Adrenal gland (tissue), 12 donors: ENCODE data around the gene MCOLN2. TPM values are rescaled to one million over a fixed set of nuclear protein-coding genes. Genes with fewer than 3 reads are reported as not detected.

Experiments used
- DNase-seq, 7 donors: peaks; one replicate each; pipeline ENCODE4 v3.0.0-alpha.2; 2019 to 2020
- H3K27ac ChIP-seq, 5 donors: fragments of 200-600 bp; sonication (generic) in 4 of 5; 1 replicate in 3 of 5; 2 replicates in 2 of 5; pipeline versions ENCODE4 v1.5.1 to v1.8.0; 2016 to 2020; ENCODE audit warnings: mild to moderate bottlenecking in 1 of 5
- H3K27me3 ChIP-seq: fragments of 200-600 bp; 2 replicates; pipeline ENCODE4 v1.8.0; 2021
- H3K36me3 ChIP-seq, 2 donors: fragments of 200-600 bp; replicated peaks in 1 of 2; 1 replicate in 1 of 2; 2 replicates in 1 of 2; pipeline versions ENCODE4 v1.5.1 to v1.8.0; 2018 to 2022
- H3K4me1 ChIP-seq, 2 donors: fragments of 200-600 bp; replicated peaks in 1 of 2; 1 replicate in 1 of 2; 2 replicates in 1 of 2; pipeline versions ENCODE4 v1.5.1 to v1.8.0; 2018 to 2021
- H3K4me3 ChIP-seq, 4 donors: fragments of 200-600 bp; sonication (generic) in 3 of 4; one replicate each; pipeline ENCODE4 v1.5.1; 2016 to 2018
- H3K9me3 ChIP-seq, 3 donors: fragments of 200-600 bp; sonication (generic) in 1 of 3; replicated peaks in 1 of 3; 1 replicate in 2 of 3; 2 replicates in 1 of 3; pipeline versions ENCODE4 v1.5.1 to v1.8.0; 2016 to 2021
- CTCF ChIP-seq, 6 experiments: fragments of 450-650 bp in 4 of 6; fragments of 200-600 bp in 2 of 6; sonication (generic) in 1 of 6; IDR thresholded peaks; 1 replicate in 5 of 6; 2 replicates in 1 of 6; pipeline versions ENCODE4 v1.5.1 to v1.8.0; 2016 to 2021; ENCODE audit warnings: antibody characterized with exemption in 6 of 6, mild to moderate bottlenecking in 2 of 6, moderate library complexity in 1 of 6
- POLR2A ChIP-seq, 2 donors: fragments of 450-650 bp; IDR thresholded peaks; one replicate each; pipeline ENCODE4 v1.6.1; 2017; ENCODE audit warnings: antibody characterized with exemption in 2 of 2, mild to moderate bottlenecking in 2 of 2, moderate library complexity in 1 of 2
- WGBS, 4 donors: extraction: QIAGEN DNeasy Blood & Tissue Kit in 2 of 4; methylation state at CpG; one replicate each; pipeline versions ENCODE4 v1.1.5 to v1.1.7; 2013 to 2017; 5-methylcytosine and 5-hydroxymethylcytosine counted together
- intact Hi-C, 2 donors: fragments of 100-400 bp; cut with DNase I; formaldehyde crosslinking; loops; one replicate each; pipeline versions ENCODE4 v1.14.1 to v1.15.0; 2022 to 2023
- polyA plus RNA-seq, 3 donors: library from polyadenylated mRNA; stranded (reverse); fragments of 200-250 nt in 2 of 3; fragments of 350-450 nt in 1 of 3; fragmentation: Illumina TruSeq in 1 of 3; extraction: RNeasy Lipid Tissue Mini Kit (QIAGEN cat#74804) in 1 of 3; gene quantifications; one replicate each; pipeline ENCODE4 v1.2.3, GENCODE V29; 2013 to 2014
- total RNA-seq, 9 donors: library from RNA; depleted of rRNA in 4 of 9; stranded (reverse); fragments of >200 nt in 4 of 9; fragments of 120-200 nt in 1 of 9; fragmentation: NEBNext Ultra II Directional in 1 of 9; extraction: Animal tissue kit (Norgen Biotek cat#: 25700) in 1 of 9; gene quantifications; one replicate each; pipeline versions ENCODE4 v1.1.0 to v1.2.4, GENCODE V29; 2013 to 2023
- donor health status: healthy with polysubstance abuse.
- donor health status: Bipolar disorder and iron deficiency.
- donor health status: DM: yes; HTN: yes; CAD: no.
- donor health status: DM: no; HTN: no; CAD: no.
- donor health status: DM: no; HTN: no; CAD: no.
- donor health status: DM: yes; HTN: yes; CAD: no.

The MCOLN2 gene
- total and polyA plus RNA-seq, 12 donors: 0.89 to 40.1 (median 14.8) TPM

DNA sequence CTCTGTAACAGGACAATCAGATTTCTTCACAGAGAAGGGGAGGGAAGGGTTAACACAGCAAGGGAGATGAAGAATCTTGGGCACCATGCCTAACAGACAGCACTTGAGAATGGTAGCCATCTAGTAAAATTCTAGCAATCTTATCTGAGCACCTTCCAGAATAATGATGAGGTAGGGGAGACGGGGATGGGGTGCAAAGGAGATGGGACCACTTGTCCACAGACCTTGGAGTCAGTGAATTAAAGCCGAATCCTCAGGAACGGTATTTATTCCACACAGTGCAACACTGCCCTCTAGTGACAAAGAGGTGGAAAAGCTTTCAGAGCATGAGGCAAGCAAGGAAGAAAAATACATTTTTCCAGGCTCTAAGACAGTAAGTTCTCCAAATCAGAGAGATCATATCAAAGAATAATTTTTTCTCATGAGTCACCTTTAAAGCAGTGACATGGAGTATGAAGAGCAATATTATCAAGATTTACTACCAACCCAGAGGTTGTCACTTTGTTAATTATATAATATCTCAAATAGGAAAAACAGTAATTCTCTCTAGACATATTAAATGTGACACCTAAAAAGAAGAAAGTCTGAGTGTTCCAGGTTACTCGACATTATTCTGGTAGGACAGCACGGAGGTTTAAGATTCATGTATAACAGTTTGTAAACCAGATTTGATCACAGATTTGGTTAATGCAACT, 60.6 kb downstream of the MCOLN2 start:
- Histone ChIP-seq H3K4me3 (no peak overlapping the region), H3K27ac (no peak overlapping the region), H3K9me3 (no peaks in the 10 kb centered on the region), H3K27me3 (no peaks in the 10 kb centered on the region), H3K36me3 (no peaks in the 10 kb centered on the region), H3K4me1 (peaks cover 6 to 7% of the 10 kb centered on the region in 2 donors)
- TF ChIP-seq CTCF (IDR thresholded peaks at IDR 0.05): peak; percentile 88 to 96 (median 92)
- TF ChIP-seq POLR2A (IDR thresholded peaks at IDR 0.05): no peak
- 3 to 7% (median 5%) methylated on average over 5 of the region's 5 CpGs for WGBS, 4 donors
- peak; percentile 21 to 68 (median 39) for DNase-seq
- intact Hi-C loops: loop anchor here in 1 of 2 donors (5.0 to 10.0 kb wide), 2 partner anchors 181 to 311 kb away; no protein-coding TSS in a partner anchor

- H3K27me3 ChIP-seq: no peaks in the 10 kb centered on the region
- no peak overlapping the region for H3K27ac ChIP-seq
- no peak for TF ChIP-seq CTCF (IDR thresholded peaks at IDR 0.05)
- TF ChIP-seq POLR2A (IDR thresholded peaks at IDR 0.05): no peak
- no peak overlapping the region for H3K4me3 ChIP-seq
- DNase-seq: no peak
- no peaks in the 10 kb centered on the region for H3K9me3 ChIP-seq
- WGBS, 4 donors: 76 to 85% (median 80%) methylated on average over 7 of the region's 7 CpGs
- H3K4me1 ChIP-seq: peaks cover 6 to 7% of the 10 kb centered on the region in 2 donors
- H3K36me3 ChIP-seq: no peaks in the 10 kb centered on the region
- intact Hi-C loops: loop anchor here (5.0 to 10.0 kb wide), 2 partner anchors 161 to 178 kb away; no protein-coding TSS in a partner anchor
These were observed 63.8 kb downstream of the MCOLN2 start for GRCh38 chr1:84933011-84933611.

DNA sequence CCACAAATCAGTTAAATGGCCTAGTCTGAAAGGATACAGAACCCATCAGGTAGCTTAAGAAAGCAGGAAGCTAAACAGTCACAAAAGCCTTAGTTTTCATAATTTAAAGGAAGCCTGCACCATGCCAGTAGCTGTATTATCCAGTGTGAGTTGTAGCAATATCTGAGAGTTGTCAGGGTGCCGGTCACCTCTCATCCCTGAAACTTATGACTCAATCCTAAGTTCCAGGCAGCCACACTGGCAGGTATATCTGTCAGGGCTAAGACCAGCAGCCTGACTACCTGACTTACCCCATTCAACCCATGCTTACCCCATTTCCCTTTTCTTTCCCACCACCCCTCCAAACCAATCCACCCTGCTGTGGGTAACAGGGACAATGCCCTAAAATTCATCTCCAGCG, 66.1 kb downstream of the MCOLN2 start:
- Histone ChIP-seq H3K4me3 (no peak overlapping the region), H3K4me1 (peaks cover 3 to 4% of the 10 kb centered on the region in 2 donors), H3K36me3 (no peaks in the 10 kb centered on the region), H3K27me3 (no peaks in the 10 kb centered on the region), H3K27ac (no peak overlapping the region), H3K9me3 (no peaks in the 10 kb centered on the region)
- intact Hi-C loops: loop anchor here (5.0 to 10.0 kb wide), 2 partner anchors 159 to 176 kb away; no protein-coding TSS in a partner anchor
- 90 to 96% (median 92%) methylated on average over 2 of the region's 2 CpGs for WGBS, 4 donors
- TF ChIP-seq POLR2A (IDR thresholded peaks at IDR 0.05) (no peak), CTCF (IDR thresholded peaks at IDR 0.05) (no peak)
- no peak for DNase-seq

DNA sequence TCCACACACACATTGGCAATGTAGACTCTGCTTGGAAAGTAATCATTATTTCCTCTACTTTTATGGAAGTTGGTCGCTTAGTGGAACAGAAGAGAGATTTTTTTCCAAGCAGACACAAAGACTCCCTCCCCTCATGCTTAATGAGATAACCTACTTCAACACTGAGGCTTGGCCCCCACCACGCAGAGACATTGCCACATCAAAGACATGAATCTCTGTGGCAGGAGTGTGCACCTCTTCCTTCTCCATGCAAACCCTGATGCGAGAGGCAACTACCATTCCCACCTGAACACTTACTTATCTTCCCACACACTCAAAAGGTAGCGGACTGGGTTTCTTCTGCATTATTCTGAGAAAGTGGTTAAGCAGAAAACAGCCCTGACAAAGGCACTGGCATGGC, 66.6 kb downstream of the MCOLN2 start:
- Histone ChIP-seq H3K36me3 (no peaks in the 10 kb centered on the region), H3K4me3 (no peak overlapping the region), H3K27me3 (no peaks in the 10 kb centered on the region), H3K9me3 (no peaks in the 10 kb centered on the region), H3K4me1 (no peaks in the 10 kb centered on the region), H3K27ac (no peak overlapping the region)
- intact Hi-C loops: loop anchor here (5.0 to 10.0 kb wide), 2 partner anchors 158 to 176 kb away; no protein-coding TSS in a partner anchor
- no peak for DNase-seq
- WGBS, 4 donors: 88 to 100% (median 93%) methylated on average over 4 of the region's 4 CpGs
- TF ChIP-seq CTCF (IDR thresholded peaks at IDR 0.05) (no peak), POLR2A (IDR thresholded peaks at IDR 0.05) (no peak)
